CD4-positive, alpha-beta T cell treated with Interleukin-2 at 100 ng/mL for 4 hours (primary cell): ENCODE data around the gene LZIC.
A peak's percentile ranks its signal among the peaks of the same experiment; 100 is the strongest.

Experiments used
- DNase-seq: peaks from one replicate; pipeline ENCODE4 v3.0.0-alpha.2; 2020; ENCODE audit warnings: low spot score

The LZIC gene

GRCh38 chr1:9886092-9886742 lies 57.0 kb downstream of the LZIC start:
- DNase-seq = no peak

GRCh38 chr1:9884805-9885204 lies 58.4 kb downstream of the LZIC start:
- no peak for DNase-seq

GRCh38 chr1:9883585-9884449 lies 59.4 kb downstream of the LZIC start:
- DNase-seq = no peak

- DNase-seq = no peak
Measured at GRCh38 chr1:9882945-9883303, 60.3 kb downstream of the LZIC start.

GRCh38 chr1:9882296-9882944 lies 60.8 kb downstream of the LZIC start:
- DNase-seq = peak; percentile 11

GRCh38 chr1:9881838-9882249 lies 61.3 kb downstream of the LZIC start:
- no peak for DNase-seq
